ENCODE results near the gene TMEM204.
A peak's percentile ranks its signal among the peaks of the same experiment; 100 is the strongest.

TMEM204 gene

GRCh38 chr16:1533443-1533951 lies at the start of gene TMEM204:
Gene TMEM204, plus strand, starts transcription at chr16:1533666. Its CDS starts 610 bp downstream, at chr16:1534276.
- no peak for DNase-seq (ENCODE audit: low spot score)

GRCh38 chr16:1485847-1486496 lies 47.5 kb upstream of the TMEM204 start:
- DNase-seq (ENCODE audit: low spot score) = no peak

- no peak for DNase-seq (ENCODE audit: low spot score)
Observed at GRCh38 chr16:1486551-1487390, 46.7 kb upstream of the TMEM204 start.

GRCh38 chr16:1487395-1488053 lies 45.9 kb upstream of the TMEM204 start:
- DNase-seq (ENCODE audit: low spot score) = no peak

DNA sequence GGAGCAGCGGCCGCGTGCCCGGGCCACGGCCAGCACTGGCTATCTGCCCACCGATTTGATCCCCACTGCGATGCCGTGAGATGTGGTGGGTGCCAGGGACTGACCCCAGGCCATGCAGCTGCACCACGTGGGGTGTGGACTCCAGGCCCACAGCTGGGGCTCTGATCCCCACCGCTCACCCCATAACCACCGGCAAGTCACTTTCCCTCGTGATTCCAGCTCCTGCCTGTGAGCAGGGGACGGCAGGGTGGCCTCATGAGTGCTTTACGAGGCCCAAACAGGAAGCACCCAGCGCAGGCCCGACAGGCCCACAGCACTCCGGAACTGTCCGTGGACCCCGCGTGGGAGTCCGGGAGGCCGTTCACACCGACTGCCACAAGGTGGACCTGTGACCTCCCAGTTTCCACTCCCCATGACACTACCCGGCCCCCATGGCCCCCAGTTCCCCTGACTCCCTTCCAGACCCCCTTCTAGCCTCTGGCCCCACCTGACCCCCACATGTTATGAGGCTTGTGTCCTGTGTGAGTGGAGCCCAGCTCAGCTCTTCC lies 45.3 kb upstream of the TMEM204 start:
- DNase-seq (ENCODE audit: low spot score) = no peak

- no peak for DNase-seq (ENCODE audit: low spot score)
Observed at GRCh38 chr16:1488619-1489018, 44.8 kb upstream of the TMEM204 start, which contains the start of gene PTX4. Gene PTX4, minus strand, starts transcription at chr16:1488944. Its CDS starts 35 bp downstream, at chr16:1488909.

- DNase-seq (ENCODE audit: low spot score) = no peak
Observed at GRCh38 chr16:1489077-1489476, 44.4 kb upstream of the TMEM204 start.

GRCh38 chr16:1491327-1491726 lies 42.1 kb upstream of the TMEM204 start:
- no peak for DNase-seq (ENCODE audit: low spot score)

DNA sequence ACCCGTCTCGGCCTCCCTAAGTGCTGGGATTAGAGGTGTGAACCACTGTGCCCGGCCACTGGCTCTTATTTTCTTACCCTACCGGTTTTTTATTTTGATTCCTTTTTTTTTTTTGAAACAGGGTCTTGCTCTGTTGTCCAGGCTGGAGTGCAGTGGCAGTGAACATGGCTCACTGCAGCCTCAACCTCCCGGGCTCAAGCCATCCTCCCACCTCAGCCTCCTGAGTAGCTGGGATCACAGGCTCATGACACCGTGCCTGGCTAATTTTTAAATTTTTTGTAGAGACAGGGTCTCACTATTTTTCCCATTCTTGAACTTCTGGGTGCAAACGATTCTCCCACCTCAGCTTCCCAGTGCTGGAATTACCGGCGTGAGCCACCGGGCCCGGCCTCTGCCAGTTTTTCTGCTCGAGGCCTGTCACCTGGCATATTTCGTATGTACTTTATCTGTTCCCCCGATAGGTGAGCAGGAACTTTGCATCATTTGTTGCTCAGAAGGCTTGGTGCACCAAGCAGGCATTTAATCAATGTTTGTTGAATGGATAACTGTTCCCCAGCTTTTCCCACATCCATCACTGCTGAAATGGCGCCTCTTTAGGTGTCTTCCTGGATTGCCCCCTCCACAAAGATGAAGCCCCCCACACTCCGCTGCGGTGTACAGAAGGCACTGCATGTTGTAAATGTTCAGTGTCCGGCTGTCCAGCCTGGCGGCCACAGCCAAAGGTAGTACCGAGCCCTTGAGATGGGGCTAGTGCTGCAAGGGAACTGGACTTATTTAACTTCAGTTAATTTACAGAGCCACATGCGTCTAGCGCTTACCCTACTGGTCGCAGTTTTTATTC lies 41.2 kb upstream of the TMEM204 start:
- no peak for DNase-seq (ENCODE audit: low spot score)

DNA sequence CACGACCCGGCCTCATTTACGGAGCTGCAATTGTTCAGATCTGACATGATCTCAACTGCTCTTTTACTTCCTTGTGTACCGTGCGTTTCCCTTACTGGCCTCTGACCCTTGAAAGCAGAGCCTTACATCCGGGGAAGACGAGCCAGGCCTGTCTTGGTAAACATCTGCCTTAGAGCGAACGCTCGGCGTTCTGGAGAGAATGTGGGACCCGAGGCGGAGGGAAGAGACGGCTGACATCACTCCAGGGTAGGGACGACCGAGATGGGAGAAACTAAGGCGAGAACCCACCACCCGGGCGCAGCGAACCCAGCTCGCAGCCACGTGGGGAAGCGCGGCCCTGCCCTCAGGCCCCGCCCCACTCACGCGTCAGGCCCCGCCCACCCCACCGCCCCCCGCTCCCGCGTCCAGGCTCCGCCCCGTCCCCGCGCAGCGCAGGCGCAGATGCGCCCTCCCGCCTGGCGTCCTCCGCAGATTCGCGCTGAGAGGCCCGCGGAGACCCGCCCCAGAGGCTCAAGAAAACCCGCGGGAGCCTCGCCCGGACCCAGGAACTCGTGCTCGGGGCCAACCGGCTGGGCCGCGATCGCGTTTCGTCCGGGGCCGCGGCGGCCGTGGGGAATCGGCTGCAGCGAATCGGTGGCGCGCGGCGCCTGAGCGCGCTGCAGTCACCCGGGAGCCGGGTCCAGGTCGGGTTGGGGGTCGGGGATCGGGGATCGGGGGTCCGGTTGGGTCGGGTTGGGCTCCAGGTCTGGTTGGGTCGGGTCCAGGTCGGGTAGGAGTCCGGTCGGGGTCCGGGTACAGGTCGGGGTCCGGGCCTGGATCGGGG lies 40.3 kb upstream of the TMEM204 start, which contains the start of gene TELO2:
Gene TELO2 (plus strand): TSS at position 438 of the 823 bp plus-strand sequence. CDS start 922 bp downstream, outside the sequence.
- DNase-seq (ENCODE audit: low spot score) = peak; percentile 97

DNA sequence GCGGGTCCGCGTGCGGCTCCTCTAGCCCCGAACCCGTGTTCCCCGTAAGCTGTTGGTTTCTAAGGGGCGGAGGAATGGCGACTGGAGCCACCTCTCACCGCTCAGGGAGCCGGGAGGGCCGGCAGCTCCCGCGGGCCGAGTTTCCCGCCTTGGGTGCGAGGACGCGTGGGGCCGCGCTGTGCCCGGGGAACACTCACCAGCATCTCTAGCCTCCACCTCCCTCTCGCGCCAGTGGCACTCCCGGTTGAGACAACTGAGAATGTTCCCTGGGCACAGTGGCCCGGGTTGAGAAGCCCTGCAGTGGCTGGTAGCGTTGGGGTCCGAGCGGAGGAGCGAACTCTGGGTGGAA lies 39.7 kb upstream of the TMEM204 start:
- no peak for DNase-seq (ENCODE audit: low spot score)

- no peak for DNase-seq (ENCODE audit: low spot score)
Observed at GRCh38 chr16:1494129-1494640, 39.3 kb upstream of the TMEM204 start.

DNA sequence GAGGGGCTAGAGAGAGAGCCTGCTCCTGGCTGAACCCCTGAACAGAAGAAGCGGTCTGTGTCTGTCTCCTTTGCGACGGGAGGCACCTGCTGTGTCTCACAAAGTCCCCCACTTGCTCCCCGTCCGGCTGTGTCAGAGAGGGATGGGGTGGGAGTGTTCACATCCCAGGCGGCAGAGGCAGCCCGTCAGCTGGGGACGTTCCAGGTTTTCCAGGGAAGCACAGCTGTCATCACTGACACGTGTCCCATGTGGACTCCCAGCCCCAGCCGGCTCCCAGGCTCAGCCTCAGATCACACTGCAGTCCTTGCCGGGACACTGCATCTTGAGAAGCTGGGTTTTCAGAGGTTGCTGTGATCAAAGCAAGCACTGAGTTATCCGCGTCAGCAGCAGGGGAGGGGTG lies 38.8 kb upstream of the TMEM204 start:
- no peak for DNase-seq (ENCODE audit: low spot score)

DNA sequence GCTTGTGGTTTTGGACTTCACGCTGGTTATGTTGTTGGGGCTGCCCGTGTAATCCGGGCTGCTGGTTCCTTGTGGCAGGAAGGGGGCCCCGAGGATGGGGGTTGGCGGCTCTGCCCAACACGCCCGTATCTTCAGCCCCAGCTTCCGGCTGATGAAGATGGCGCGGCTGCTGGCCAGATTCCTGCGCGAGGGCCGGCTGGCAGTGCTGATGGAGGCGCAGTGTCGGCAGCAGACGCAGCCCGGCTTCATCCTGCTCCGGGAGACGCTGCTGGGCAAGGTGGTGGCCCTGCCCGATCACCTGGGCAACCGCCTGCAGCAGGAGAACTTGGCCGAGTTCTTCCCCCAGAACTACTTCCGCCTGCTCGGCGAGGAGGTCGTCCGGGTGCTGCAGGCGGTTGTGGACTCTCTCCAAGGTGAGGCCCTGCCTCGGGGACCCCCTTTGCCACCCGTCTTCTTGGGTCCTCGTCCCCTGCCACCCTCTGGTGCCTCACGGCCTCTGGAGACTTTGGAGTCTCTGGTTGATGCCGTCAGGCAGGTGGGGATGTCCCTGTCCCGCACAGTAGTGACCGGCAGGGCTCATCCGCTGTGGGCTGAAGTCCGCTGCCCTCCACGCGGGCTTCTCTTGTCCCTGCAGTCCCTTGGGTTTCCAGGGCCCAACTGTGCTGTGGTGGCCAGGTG lies 38.1 kb upstream of the TMEM204 start:
- DNase-seq (ENCODE audit: low spot score) = no peak

DNA sequence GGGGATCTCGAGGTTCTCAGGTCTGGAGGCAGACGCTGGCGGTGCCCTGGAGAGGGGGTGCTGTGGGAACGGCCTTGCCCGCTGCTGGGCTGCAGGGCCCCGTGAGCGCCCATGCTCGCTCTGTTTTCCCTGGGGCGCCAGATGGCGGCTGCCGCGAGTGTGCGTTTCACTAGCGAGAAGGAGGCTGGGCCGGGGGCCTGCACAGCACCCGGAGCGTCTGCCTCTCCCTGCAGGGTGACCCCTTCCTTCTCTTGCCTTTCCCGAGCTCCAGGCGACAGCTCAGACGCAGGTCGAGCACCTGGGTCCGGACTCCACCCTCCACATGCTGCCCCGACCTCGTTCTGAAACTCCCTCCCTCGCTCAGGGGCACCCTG lies 37.6 kb upstream of the TMEM204 start:
- DNase-seq (ENCODE audit: low spot score) = no peak

- DNase-seq (ENCODE audit: low spot score) = no peak
Observed at GRCh38 chr16:1496464-1496863, 37.0 kb upstream of the TMEM204 start.

- DNase-seq (ENCODE audit: low spot score) = no peak
Observed at GRCh38 chr16:1497014-1497598, 36.4 kb upstream of the TMEM204 start.

DNA sequence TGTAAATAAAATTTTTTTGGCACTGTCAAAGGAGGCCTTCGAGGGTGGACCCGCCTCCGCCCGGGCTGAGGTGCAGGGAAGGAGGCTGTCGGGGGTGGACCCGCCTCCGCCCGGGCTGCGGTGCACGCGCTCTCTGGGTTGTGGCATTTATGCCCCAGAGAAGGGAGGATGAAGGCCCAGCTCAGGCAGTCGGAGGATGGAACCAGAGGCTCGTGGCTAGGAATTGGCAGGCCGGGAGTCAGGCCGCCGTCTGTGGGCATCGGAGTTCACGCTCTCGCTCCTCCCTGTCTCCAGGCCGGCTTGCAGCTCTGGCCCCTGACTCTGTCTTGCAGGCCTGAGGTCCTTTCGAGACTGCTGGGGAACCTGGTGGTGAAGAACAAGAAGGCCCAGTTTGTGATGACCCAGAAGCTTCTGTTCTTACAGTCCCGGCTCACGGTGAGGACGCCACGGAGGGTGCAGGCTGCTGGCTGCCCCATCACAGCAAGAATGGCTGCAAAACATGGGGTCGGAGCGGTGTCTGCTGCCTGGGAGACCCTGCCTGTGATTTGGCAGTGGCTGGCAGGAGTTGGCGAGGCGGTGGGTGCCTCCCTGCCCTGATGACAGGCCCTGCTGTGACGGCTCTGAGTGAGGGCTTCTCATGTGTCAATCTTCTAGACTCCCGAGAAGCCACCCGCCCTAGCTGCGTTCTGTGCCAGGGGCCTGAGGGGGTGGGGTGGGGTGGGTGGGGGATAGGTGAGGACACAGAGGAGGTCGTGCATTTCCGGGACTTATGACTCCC lies 34.4 kb upstream of the TMEM204 start:
- DNase-seq (ENCODE audit: low spot score) = no peak
